T follicular helper cell (primary cell): ENCODE measurements around the gene MAP7.
"Not testable (repeated sequence)": the region's sequence is repeated elsewhere in the genome, so short reads cannot be mapped to it uniquely, and the experiment has no call there.

Source experiments
- DNase-seq: peaks from one replicate; pipeline ENCODE4 v3.0.0-alpha.2; 2020; ENCODE audit warnings: low read depth

MAP7 gene

DNA sequence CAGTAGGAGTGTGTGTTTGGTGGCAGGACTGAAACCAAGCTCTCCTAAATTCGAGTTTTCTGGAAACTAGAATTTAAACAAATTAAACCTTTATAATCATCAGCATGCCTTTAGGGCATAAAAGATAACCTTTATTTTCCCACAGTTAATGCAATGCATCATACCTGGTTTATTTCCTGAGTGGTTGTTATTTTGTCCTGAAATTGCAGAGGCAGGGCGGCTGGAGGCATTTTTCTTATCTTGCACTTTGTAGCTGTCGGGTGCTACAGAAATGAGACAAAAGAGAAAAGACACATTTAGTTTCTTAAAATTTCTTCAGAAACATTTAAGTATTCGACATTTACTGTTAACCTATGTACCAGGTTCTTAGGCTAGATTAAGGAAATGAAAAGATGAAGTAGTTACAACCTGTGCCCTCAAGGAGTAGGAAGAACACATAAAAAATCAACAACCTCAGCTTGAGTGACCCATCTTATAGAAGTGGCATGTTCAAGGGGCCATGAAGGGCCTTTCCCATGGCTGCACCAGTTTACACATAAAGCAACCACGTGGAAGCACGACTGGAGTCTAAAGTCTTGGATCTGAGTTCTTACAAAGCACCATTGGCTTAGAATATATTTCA is 128.6 kb downstream of the MAP7 start:
- DNase-seq: no peak

GRCh38 chr6:136420853-136421252 is 129.4 kb downstream of the MAP7 start:
- no peak for DNase-seq

DNA sequence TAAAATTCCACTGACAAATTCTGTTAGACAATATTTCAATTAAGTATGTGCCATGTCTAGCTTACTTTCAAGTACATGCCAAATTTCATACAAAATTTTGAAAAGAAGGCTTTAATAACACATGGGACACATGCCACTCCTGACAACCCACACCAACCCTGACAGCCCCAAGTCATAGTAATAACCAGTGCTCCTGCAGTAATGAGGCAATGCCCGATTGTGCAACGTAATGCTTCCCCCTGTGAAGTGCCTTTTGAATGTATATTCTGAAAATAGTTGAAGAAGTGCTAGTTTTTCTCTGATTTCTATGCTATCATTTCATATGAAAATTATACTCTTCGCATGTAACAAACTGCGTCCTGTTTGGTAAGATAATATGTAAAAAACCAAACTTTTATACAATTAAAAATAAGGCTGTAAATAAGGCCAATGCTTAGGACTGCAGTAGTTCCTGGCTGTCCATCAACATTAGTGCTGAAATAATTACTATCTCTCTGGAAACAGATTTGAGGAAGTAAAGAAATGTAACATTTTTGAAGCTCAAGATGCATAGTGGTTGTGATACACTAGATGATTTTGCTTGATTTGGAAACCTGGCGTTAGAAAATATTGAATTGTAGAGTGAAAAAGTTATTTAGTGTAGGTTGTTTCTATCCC is 134.7 kb downstream of the MAP7 start:
- no peak for DNase-seq

DNA sequence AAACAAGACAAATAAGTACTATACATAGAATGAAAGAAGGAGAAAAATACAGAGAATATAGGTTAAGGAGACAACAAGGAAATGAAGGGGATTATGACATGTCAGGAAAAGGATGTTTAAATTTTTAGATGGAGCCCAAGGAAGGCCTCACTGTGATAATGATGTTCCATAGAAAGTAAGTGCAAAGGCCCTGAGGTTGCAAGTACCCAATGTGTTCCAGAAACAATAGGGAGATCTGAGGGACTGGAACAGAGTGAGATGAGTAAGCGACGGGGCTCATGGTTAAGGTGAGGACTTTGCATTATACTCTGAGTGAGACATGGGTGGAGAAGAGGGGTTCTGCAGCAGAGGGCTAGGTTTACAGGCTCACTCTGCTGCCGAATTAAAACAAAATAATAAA is 137.8 kb downstream of the MAP7 start:
- no peak for DNase-seq

DNA sequence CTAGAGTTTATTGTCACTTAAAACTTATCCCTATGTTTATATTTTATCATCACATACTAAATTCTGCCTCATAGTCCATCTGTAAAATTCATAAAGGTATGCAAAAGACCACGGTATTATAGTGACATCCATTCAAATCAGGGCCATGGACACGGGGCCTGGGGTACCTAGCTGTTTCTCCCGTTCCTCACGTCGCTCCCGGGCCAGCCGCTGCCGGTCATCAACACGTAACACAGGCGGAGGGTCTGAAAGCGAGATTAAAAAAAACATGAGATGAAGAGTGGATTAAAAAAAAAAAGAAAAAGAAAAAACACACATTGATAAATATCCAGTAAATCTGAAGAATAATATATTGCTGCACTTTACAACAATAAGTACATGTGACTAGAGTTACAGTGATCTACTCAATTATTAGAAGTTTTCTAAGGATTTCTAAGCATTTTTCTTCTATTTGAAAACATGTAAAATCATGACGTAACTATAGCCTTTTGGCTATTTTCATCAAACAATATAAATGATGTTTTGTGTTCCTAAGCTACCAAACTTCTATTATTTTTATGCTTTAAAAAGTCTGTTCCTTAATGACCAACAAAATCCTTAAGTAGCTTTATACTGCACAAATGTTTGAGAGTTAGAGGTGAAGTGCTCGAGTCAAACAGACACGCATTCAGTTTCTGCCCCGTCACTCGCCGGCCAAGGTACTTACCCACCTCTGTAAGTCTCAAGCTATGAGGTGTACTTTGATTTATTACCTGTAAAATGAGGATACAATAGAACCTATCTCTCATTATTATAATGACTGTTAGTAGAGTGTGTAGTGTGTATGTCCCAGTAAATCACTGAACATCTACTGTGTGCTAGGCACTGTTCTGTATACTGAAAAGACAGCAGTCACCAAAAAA is 138.5 kb downstream of the MAP7 start:
- no peak for DNase-seq

DNA sequence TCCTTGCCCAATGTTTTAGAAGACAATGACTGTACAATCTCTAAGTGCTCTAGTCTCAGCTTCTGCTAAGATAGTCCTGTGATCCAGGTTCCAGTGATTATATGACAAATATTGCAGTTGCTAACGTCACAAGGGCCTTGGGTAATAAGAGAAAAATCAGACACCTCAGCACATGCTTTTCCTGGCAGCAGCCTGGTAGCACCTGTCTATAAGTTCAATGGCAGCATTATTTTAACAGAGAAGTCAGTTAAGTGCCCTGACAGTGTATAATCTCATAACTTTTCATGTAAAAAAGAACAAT is 139.2 kb downstream of the MAP7 start:
- DNase-seq: no peak

GRCh38 chr6:136410201-136411024 is 139.8 kb downstream of the MAP7 start:
- DNase-seq: no peak

GRCh38 chr6:136409597-136409996 is 140.6 kb downstream of the MAP7 start:
- DNase-seq: no peak

- DNase-seq: no peak
These were observed 142.0 kb downstream of the MAP7 start for GRCh38 chr6:136408204-136408603.

- no peak for DNase-seq
These were observed 144.7 kb downstream of the MAP7 start for GRCh38 chr6:136405420-136406029.

DNA sequence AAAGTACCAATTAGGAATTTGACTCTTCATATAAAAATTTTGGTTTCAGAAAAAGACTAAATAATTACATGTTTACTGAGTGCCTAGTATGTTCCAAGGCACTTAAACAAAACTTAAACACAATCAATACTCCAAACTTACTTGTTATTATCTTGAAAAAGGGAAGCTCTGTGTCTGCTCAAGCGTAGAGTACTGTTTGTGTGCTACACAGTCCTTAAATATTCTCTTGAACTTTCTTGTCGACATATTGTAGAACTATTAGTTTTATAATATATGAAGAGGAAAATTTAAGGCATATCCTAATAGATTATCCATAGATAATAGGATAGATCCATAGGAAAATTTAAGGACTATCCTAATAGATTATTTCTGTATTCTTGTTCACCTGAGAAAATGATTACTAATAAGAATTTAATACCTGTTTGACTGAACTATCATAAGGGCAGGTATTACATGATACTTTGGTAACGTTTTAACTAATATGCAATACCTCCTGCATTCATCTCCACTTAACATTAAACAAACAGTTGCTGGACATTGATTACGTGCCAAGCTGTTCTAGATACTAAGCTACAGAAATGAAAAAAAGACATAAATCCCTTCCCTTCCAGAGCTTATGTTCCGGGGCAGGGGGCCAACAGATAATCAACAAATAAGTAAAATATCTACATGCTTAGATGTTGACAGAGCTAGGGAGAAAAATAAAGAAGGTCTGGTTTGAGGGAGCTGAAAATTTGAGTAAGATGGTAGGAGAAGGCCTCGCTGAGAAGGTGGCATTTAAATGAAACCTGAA is 145.4 kb downstream of the MAP7 start:
- DNase-seq: no peak

DNA sequence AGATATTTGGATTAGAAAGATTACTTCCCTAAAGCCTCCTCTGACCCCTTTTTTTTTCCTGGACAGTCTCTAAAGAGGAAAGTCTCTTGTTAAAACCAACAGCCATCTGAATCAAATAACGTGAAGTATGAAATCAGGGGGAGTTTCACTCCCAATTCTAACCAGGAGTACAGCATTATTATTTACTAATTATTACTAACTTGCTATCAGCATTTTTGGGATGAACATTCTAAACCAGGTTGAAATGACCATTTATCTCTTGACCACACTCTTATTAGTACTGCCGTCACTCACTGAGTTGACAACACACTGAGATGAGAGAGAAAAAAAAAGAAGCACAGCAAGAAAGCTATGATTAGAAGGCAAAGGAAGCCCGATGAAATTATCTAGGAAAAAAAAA is 146.2 kb downstream of the MAP7 start:
- DNase-seq: no peak

- DNase-seq: no peak
These were observed 146.9 kb downstream of the MAP7 start for GRCh38 chr6:136403110-136403980.

DNA sequence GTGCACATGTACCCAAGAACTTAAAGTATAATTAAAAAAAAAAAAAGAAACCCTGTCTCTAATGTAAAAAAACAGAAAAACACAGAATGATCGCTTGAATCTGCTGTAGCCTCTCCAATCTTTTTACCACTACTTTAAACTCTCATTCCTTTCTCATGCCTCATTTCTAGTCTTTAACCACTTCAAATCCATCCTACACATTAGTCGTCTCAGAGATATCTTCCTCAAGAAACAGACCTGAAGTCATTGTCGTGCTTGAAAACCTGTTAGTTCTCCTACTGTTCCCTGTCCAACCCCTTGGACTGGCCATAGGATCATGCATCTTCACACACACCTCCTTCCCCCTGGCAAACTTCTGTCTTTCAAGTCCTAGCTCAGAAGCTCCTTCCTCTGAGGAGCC is 148.5 kb downstream of the MAP7 start:
- DNase-seq: no peak

DNA sequence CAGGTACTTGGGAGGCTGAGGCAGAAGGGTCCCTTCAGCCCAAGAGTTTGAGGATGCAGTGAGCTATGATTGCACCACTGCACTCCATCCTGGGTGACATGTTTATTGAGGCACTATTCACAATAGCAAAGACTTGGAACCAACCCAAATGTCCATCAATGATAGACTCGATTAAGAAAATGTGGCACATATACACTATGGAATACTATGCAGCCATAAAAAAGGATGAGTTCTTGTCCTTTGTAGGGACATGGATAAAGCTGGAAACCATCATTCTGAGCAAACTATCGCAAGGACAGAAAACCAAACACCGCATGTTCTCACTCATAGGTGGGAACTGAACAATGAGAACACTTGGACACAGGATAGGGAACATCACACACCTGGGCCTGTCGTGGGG is 149.0 kb downstream of the MAP7 start:
- DNase-seq: not testable (repeated sequence)

DNA sequence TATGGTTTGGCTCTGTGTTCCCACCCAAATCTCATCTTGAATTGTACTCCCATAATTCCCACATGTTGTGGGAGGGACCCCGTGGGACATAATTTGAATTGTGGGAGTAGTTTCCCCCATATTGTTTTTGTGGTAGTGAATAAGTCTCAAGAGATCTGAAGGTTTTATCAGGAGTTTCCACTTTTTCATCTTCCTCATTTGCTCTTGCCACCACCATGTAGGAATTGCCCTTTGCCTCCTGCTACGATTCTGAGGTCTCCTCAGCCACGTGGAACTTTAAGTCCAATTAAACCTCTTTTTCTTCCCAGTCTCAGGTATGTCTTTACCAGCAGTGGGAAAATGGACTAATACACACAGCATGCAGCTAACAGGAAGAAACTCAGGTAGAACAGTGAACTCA is 151.8 kb downstream of the MAP7 start:
- DNase-seq: no peak

DNA sequence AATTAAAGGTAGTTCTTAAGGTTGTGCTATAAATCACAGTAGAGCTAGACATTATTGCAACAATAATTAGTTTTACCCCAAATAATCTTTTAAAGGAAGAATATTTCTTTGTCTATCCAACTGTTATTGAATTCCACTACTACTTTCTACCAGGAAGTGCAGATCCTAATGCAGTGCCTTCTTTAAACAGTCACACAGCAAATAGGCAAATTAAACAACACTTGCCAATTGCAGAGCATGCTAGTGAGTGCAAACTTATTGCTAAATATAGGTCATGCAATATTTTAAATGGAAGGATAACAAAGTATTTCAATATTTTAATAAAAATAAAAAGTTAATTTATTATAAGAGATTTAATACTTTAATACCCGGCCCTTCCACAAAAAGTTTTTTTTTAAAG is 153.3 kb downstream of the MAP7 start:
- no peak for DNase-seq

- not testable (repeated sequence) for DNase-seq
These were observed 159.3 kb downstream of the MAP7 start for GRCh38 chr6:136390959-136391358.

DNA sequence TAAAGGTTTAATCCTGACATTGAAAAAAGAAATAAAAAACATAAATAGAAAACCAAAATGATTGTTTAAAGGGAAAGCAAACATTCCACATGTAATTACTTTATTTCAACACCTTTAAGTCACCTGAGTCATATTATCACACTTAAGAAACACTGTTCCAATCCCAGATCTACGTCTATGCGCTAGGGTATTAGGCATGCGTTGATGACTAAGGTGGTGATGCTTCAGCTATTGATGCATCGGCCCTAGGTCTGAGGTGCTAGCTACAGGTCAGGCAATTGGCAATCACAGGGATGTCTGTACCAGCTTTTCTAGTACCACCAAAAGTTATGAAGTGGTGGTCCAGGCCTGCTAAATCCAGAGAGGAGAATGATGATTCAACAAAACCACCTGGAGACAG is 162.9 kb downstream of the MAP7 start:
- no peak for DNase-seq
